Left lung (tissue), 10 donors: Measurements from ENCODE around the gene GPC1. TPM values are rescaled to one million over a fixed set of nuclear protein-coding genes. Genes with fewer than 3 reads are reported as not detected.

ENCODE experiments used
- ATAC-seq: fragments of 200-7000 bp; cut with Tn5 transposase; one replicate; pipeline ENCODE4 v1.9.1; 2020; ENCODE audit warnings: moderate library complexity
- DNase-seq, 4 donors: peaks; one replicate each; pipeline ENCODE4 v3.0.0-alpha.2; 2013 to 2020
- H3K27ac ChIP-seq, 2 donors: fragments of 200-600 bp; sonication (generic) in 1 of 2; one replicate each; pipeline versions ENCODE4 v1.5.0 to v1.8.0; 2020 to 2021
- H3K27me3 ChIP-seq, 2 donors: fragments of 200-600 bp; sonication (generic) in 1 of 2; one replicate each; pipeline versions ENCODE4 v1.5.0 to v1.8.0; 2020 to 2021
- H3K36me3 ChIP-seq, 2 donors: fragments of 200-600 bp; sonication (generic) in 1 of 2; one replicate each; pipeline versions ENCODE4 v1.5.0 to v1.8.0; 2020 to 2021
- H3K4me1 ChIP-seq, 2 donors: fragments of 200-600 bp; one replicate each; pipeline ENCODE4 v1.8.0; 2021
- H3K4me3 ChIP-seq, 2 donors: fragments of 200-600 bp; sonication (generic) in 1 of 2; one replicate each; pipeline versions ENCODE4 v1.5.0 to v1.8.0; 2020 to 2021; ENCODE audit warnings: mild to moderate bottlenecking in 1 of 2
- H3K9me3 ChIP-seq, 2 donors: fragments of 200-600 bp; sonication (generic) in 1 of 2; one replicate each; pipeline versions ENCODE4 v1.5.0 to v1.8.0; 2020 to 2021
- CTCF ChIP-seq, 2 donors: fragments of 200-600 bp; sonication (generic) in 1 of 2; IDR thresholded peaks; one replicate each; pipeline versions ENCODE4 v1.5.0 to v1.8.0; 2021; ENCODE audit warnings: antibody characterized with exemption in 2 of 2
- intact Hi-C, 2 donors: fragments of 100-400 bp; cut with DNase I; formaldehyde crosslinking; loops; one replicate each; pipeline versions ENCODE4 v1.11.2 to v1.14.2; 2022
- polyA plus RNA-seq, 6 donors: library from polyadenylated mRNA; unstranded; fragments of 120-200 nt; gene quantifications; one replicate each; pipeline ENCODE4 v1.2.1, GENCODE V29; 2013; ENCODE audit not compliant: insufficient read length in 6 of 6
- total RNA-seq, 2 donors: library from RNA; stranded (reverse); fragmentation: NEBNext Ultra II Directional; extraction: Animal tissue kit (Norgen Biotek cat#: 25700); gene quantifications; one replicate each; pipeline ENCODE4 v1.2.1, GENCODE V29; 2021
- donor health status: DM: no; HTN: yes; CAD: no.
- donor health status: DM: no; HTN: no; CAD: no.

The GPC1 gene
- total and polyA plus RNA-seq, 8 donors = 24.6 to 63.4 (median 45.3) TPM

GRCh38 chr2:240465765-240466578, 30.5 kb downstream of the GPC1 start:
- H3K27me3 ChIP-seq = no peaks in the 10 kb centered on the region
- no peaks in the 10 kb centered on the region for H3K9me3 ChIP-seq
- TF ChIP-seq CTCF (IDR thresholded peaks at IDR 0.05) = no peak
- peaks cover 0 to 4% of the 10 kb centered on the region in 2 donors for H3K36me3 ChIP-seq
- DNase-seq = peak in 2 of 4 donors; percentile 24 to 70
- intact Hi-C loops = no loop called here
- no peak overlapping the region for H3K4me3 ChIP-seq
- no peaks in the 10 kb centered on the region for H3K4me1 ChIP-seq
- no peak for ATAC-seq
- H3K27ac ChIP-seq = no peak overlapping the region

GRCh38 chr2:240466579-240467148, 31.2 kb downstream of the GPC1 start:
- Histone ChIP-seq H3K9me3 (no peaks in the 10 kb centered on the region), H3K27me3 (no peaks in the 10 kb centered on the region), H3K4me1 (no peaks in the 10 kb centered on the region), H3K27ac (no peak overlapping the region), H3K4me3 (no peak overlapping the region), H3K36me3 (peaks cover 0 to 4% of the 10 kb centered on the region in 2 donors)
- TF ChIP-seq CTCF (IDR thresholded peaks at IDR 0.05) = no peak
- intact Hi-C loops = no loop called here
- ATAC-seq (no peak), DNase-seq (peak in 1 of 4 donors; percentile 60)

- intact Hi-C loops = no loop called here
- no peaks in the 10 kb centered on the region for H3K27me3 ChIP-seq
- peaks cover 0 to under 1% of the 10 kb centered on the region in 2 donors for H3K9me3 ChIP-seq
- H3K4me1 ChIP-seq = no peaks in the 10 kb centered on the region
- ATAC-seq (no peak), DNase-seq (peak in 1 of 4 donors; percentile 68)
- H3K27ac ChIP-seq = no peak overlapping the region
- H3K36me3 ChIP-seq = peaks cover 0 to 4% of the 10 kb centered on the region in 2 donors
- no peak for TF ChIP-seq CTCF (IDR thresholded peaks at IDR 0.05)
- H3K4me3 ChIP-seq = no peak overlapping the region
Measured at GRCh38 chr2:240467149-240467642, 31.7 kb downstream of the GPC1 start.

DNA sequence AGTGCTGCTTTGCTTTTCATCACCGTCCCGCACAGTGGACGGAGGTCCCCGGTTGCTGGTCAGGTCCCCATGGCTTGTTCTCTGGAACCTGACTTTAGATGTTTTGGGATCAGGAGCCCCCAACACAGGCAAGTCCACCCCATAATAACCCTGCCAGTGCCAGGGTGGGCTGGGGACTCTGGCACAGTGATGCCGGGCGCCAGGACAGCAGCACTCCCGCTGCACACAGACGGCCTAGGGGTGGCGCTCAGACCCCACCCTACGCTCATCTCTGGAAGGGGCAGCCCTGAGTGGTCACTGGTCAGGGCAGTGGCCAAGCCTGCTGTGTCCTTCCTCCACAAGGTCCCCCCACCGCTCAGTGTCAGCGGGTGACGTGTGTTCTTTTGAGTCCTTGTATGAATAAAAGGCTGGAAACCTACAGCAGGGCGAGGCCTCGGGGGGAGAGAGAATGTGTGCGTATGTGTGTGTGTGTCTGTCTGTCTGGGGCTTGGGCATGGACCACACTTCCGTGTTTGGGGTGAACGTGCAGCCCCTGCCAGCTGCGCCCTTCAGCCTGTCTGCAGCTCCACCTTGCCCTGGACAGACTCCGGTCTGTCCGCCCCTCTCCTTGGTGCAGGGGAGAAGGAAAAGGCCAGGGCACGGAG, 32.3 kb downstream of the GPC1 start:
- no peak for TF ChIP-seq CTCF (IDR thresholded peaks at IDR 0.05)
- DNase-seq (peak in 2 of 4 donors; percentile 24 to 53), ATAC-seq (no peak)
- no peak overlapping the region for H3K27ac ChIP-seq
- peaks cover 0 to 4% of the 10 kb centered on the region in 2 donors for H3K36me3 ChIP-seq
- H3K4me1 ChIP-seq = no peaks in the 10 kb centered on the region
- intact Hi-C loops = no loop called here
- no peak overlapping the region for H3K4me3 ChIP-seq
- peaks cover 0 to 4% of the 10 kb centered on the region in 2 donors for H3K9me3 ChIP-seq
- no peaks in the 10 kb centered on the region for H3K27me3 ChIP-seq
